Neuronal stem cell (in vitro differentiated cells): ENCODE results near the gene GMPR.

Experiments
- DNase-seq: peaks from one replicate; pipeline ENCODE4 v3.0.0-alpha.2; 2013; ENCODE audit warnings: low spot score
- H2AFZ ChIP-seq: one replicate; pipeline ENCODE4 v1.6.1; 2013; ENCODE audit warnings: mild to moderate bottlenecking, low read length, inconsistent platforms
- H2AK5ac ChIP-seq: 2 replicates; pipeline ENCODE4 v1.6.1; 2013; ENCODE audit warnings: low read depth, mild to moderate bottlenecking, inconsistent platforms, low read length, moderate library complexity, mixed read lengths
- H2BK120ac ChIP-seq: 2 replicates; pipeline ENCODE4 v1.6.1; 2013; ENCODE audit warnings: low read depth, mild to moderate bottlenecking, inconsistent platforms, low read length, moderate library complexity, mixed read lengths
- H2BK12ac ChIP-seq: one replicate; pipeline ENCODE4 v1.6.1; 2013; ENCODE audit warnings: low read length, inconsistent platforms
- H2BK15ac ChIP-seq: 2 replicates; pipeline ENCODE4 v1.6.1; 2013; ENCODE audit warnings: mild to moderate bottlenecking, low read length, inconsistent platforms, mixed read lengths
- H2BK5ac ChIP-seq: one replicate; pipeline ENCODE4 v1.6.1; 2013; ENCODE audit warnings: inconsistent platforms, mild to moderate bottlenecking, low read length, moderate library complexity
- H3K14ac ChIP-seq: one replicate; pipeline ENCODE4 v1.6.1; 2013; ENCODE audit warnings: low read length, inconsistent platforms
- H3K18ac ChIP-seq: 2 replicates; pipeline ENCODE4 v1.6.1; 2013; ENCODE audit warnings: low read length, inconsistent platforms
- H3K23ac ChIP-seq: 2 replicates; pipeline ENCODE4 v1.6.1; 2013; ENCODE audit warnings: low read depth, mild to moderate bottlenecking, mixed read lengths, low read length, inconsistent platforms; ENCODE audit not compliant: poor library complexity
- H3K27ac ChIP-seq: replicated peaks from 3 replicates; pipeline ENCODE4 v1.5.1; 2013; ENCODE audit warnings: low read length, inconsistent platforms
- H3K27me3 ChIP-seq, 3 experiments: 2 replicates each; pipeline ENCODE4 v1.6.1; 2013; ENCODE audit warnings: low read length in 3 of 3, mild to moderate bottlenecking in 2 of 3, inconsistent platforms in 1 of 3, low read depth in 1 of 3, mixed read lengths in 1 of 3, moderate library complexity in 1 of 3; ENCODE audit not compliant: control insufficient read depth in 3 of 3, insufficient read depth in 3 of 3
- H3K36me3 ChIP-seq, 2 donors: replicated peaks in 1 of 2; 2 replicates each; pipeline ENCODE4 v1.6.1; 2013; ENCODE audit warnings: low read length in 2 of 2; ENCODE audit not compliant: control insufficient read depth in 2 of 2, insufficient read depth in 2 of 2
- H3K4ac ChIP-seq: 2 replicates; pipeline ENCODE4 v1.6.1; 2013; ENCODE audit warnings: inconsistent platforms, mild to moderate bottlenecking, low read length, moderate library complexity
- H3K4me1 ChIP-seq, 2 donors: 1 replicate in 1 of 2; 2 replicates in 1 of 2; pipeline ENCODE4 v1.6.1; 2013; ENCODE audit warnings: low read length in 2 of 2, low read depth in 1 of 2; ENCODE audit not compliant: control insufficient read depth in 2 of 2, insufficient read depth in 1 of 2
- H3K4me2 ChIP-seq: one replicate; pipeline ENCODE4 v1.6.1; 2013; ENCODE audit warnings: mild to moderate bottlenecking, low read length, inconsistent platforms; ENCODE audit not compliant: insufficient read depth, poor library complexity, severe bottlenecking
- H3K4me3 ChIP-seq, 2 donors: 2 replicates each; pipeline ENCODE4 v1.5.1; 2013; ENCODE audit warnings: low read length in 2 of 2, mild to moderate bottlenecking in 2 of 2, inconsistent platforms in 1 of 2, moderate library complexity in 1 of 2
- H3K79me1 ChIP-seq: one replicate; pipeline ENCODE4 v1.6.1; 2013; ENCODE audit warnings: low read depth, mild to moderate bottlenecking, inconsistent platforms, low read length, moderate library complexity
- H3K9ac ChIP-seq: one replicate; pipeline ENCODE4 v1.6.1; 2013; ENCODE audit warnings: mild to moderate bottlenecking, low read depth, low read length, inconsistent platforms; ENCODE audit not compliant: poor library complexity
- H3K9me3 ChIP-seq, 2 donors: replicated peaks in 1 of 2; 2 replicates each; pipeline versions ENCODE3 to v1.6.1; 2013; ENCODE audit warnings: low read length in 2 of 2, mild to moderate bottlenecking in 2 of 2, inconsistent platforms in 1 of 2, low read depth in 1 of 2, mixed read lengths in 1 of 2, moderate library complexity in 1 of 2; ENCODE audit not compliant: control insufficient read depth in 2 of 2, insufficient read depth in 1 of 2
- H4K8ac ChIP-seq: one replicate; pipeline ENCODE4 v1.6.1; 2013; ENCODE audit warnings: low read depth, mild to moderate bottlenecking, inconsistent platforms, low read length, moderate library complexity
- H4K91ac ChIP-seq: one replicate; pipeline ENCODE4 v1.6.1; 2013; ENCODE audit warnings: low read length, low read depth, mild to moderate bottlenecking, inconsistent platforms; ENCODE audit not compliant: poor library complexity
- WGBS, 2 donors: extraction: QIAGEN DNeasy Blood & Tissue Kit; methylation state at CpG; one replicate each; pipeline ENCODE4 v1.1.7; 2013; ENCODE audit warnings: missing lambda C conversion rate in 2 of 2, mixed read lengths in 1 of 2; ENCODE audit not compliant: insufficient read length in 2 of 2, insufficient replicate concordance in 1 of 2; ENCODE audit errors: extremely low coverage in 2 of 2; 5-methylcytosine and 5-hydroxymethylcytosine counted together

GMPR gene

GRCh38 chr6:16228043-16228442 lies 10.3 kb upstream of the GMPR start:
- Histone ChIP-seq H2BK120ac (no peak overlapping the region), H3K4me2 (no peak overlapping the region), H2BK12ac (no peak overlapping the region), H3K27ac (no peak overlapping the region), H2AK5ac (no peak overlapping the region), H3K4me3 (no peak overlapping the region), H3K36me3 (no peaks in the 10 kb centered on the region), H2BK5ac (no peak overlapping the region), H3K79me1 (no peaks in the 10 kb centered on the region), H3K9ac (no peak overlapping the region), H3K27me3 (peaks cover 0 to 55% (median 0%) of the 10 kb centered on the region in 3 experiments), H4K91ac (no peak overlapping the region), H3K9me3 (no peaks in the 10 kb centered on the region), H2AFZ (no peak overlapping the region), H3K14ac (no peak overlapping the region), H3K4me1 (peaks cover 0 to 16% of the 10 kb centered on the region in 2 donors), H2BK15ac (no peak overlapping the region), H3K23ac (no peak overlapping the region), H3K18ac (no peak overlapping the region), H4K8ac (no peak overlapping the region), H3K4ac (no peak overlapping the region)
- no CpG with 5 or more reads among the region's 5 CpGs for WGBS, 2 donors
- DNase-seq = no peak

GRCh38 chr6:16228709-16229665 lies 9.4 kb upstream of the GMPR start:
- Histone ChIP-seq H3K27ac (no peak overlapping the region), H2BK120ac (no peak overlapping the region), H3K4me3 (no peak overlapping the region), H3K14ac (no peak overlapping the region), H3K36me3 (no peaks in the 10 kb centered on the region), H3K23ac (no peak overlapping the region), H3K9ac (no peak overlapping the region), H3K4me2 (no peak overlapping the region), H2BK12ac (no peak overlapping the region), H2AFZ (no peak overlapping the region), H3K79me1 (no peaks in the 10 kb centered on the region), H3K9me3 (no peaks in the 10 kb centered on the region), H2AK5ac (no peak overlapping the region), H4K91ac (no peak overlapping the region), H3K18ac (no peak overlapping the region), H3K27me3 (peaks cover 0 to 52% (median 0%) of the 10 kb centered on the region in 3 experiments), H3K4me1 (peaks cover 0 to 12% of the 10 kb centered on the region in 2 donors), H4K8ac (no peak overlapping the region), H2BK15ac (no peak overlapping the region), H3K4ac (no peak overlapping the region), H2BK5ac (no peak overlapping the region)
- no peak for DNase-seq
- no CpG with 5 or more reads among the region's 20 CpGs for WGBS, 2 donors

- peaks cover 0 to 10% of the 10 kb centered on the region in 2 donors for H3K4me1 ChIP-seq
- DNase-seq = no peak
- no peaks in the 10 kb centered on the region for H3K79me1 ChIP-seq
- no peak overlapping the region for H3K4ac ChIP-seq
- no peak overlapping the region for H2BK5ac ChIP-seq
- no peak overlapping the region for H3K23ac ChIP-seq
- H2BK12ac ChIP-seq = no peak overlapping the region
- H3K36me3 ChIP-seq = no peaks in the 10 kb centered on the region
- H3K18ac ChIP-seq = no peak overlapping the region
- H4K91ac ChIP-seq = no peak overlapping the region
- H3K4me3 ChIP-seq = no peak overlapping the region
- no peak overlapping the region for H2AFZ ChIP-seq
- peaks cover 0 to 50% (median 0%) of the 10 kb centered on the region in 3 experiments for H3K27me3 ChIP-seq
- no peak overlapping the region for H3K9ac ChIP-seq
- no peak overlapping the region for H2BK15ac ChIP-seq
- H4K8ac ChIP-seq = no peak overlapping the region
- no peak overlapping the region for H3K27ac ChIP-seq
- H2AK5ac ChIP-seq = no peak overlapping the region
- H3K9me3 ChIP-seq = no peaks in the 10 kb centered on the region
- H3K14ac ChIP-seq = no peak overlapping the region
- WGBS, 2 donors = no CpG with 5 or more reads among the region's 6 CpGs
- H2BK120ac ChIP-seq = no peak overlapping the region
- H3K4me2 ChIP-seq = no peak overlapping the region
Observed at GRCh38 chr6:16229700-16230099, 8.7 kb upstream of the GMPR start.

DNA sequence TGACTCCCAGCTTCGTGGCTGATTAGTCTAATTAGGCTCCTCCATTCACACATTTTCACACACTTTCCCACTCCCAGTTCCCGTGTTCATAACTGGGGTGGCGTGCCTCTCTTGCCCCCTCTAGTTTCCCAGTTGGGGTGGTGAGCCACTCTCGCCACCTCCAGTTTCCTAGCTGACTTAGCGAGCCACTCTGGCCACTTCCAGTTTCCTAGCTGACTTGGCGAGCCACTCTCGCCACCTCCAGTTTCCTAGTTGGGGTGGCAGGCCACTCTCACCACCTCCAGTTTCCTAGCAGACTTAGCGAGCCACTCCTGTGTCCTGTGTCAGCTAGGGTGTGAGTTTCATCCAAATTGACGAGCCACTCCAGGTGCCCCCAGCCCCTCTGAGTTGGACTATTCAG lies 7.4 kb upstream of the GMPR start:
- Histone ChIP-seq H2BK5ac (no peak overlapping the region), H3K4me3 (no peak overlapping the region), H3K4me2 (no peak overlapping the region), H2BK15ac (no peak overlapping the region), H3K23ac (no peak overlapping the region), H2AK5ac (peak overlapping the region; percentile 29), H3K79me1 (no peaks in the 10 kb centered on the region), H4K8ac (no peak overlapping the region), H3K4me1 (peaks cover 0 to 10% of the 10 kb centered on the region in 2 donors), H2BK12ac (no peak overlapping the region), H2BK120ac (no peak overlapping the region), H3K9ac (no peak overlapping the region), H3K27ac (no peak overlapping the region), H3K36me3 (no peaks in the 10 kb centered on the region), H4K91ac (no peak overlapping the region), H2AFZ (no peak overlapping the region), H3K4ac (no peak overlapping the region), H3K9me3 (no peaks in the 10 kb centered on the region), H3K18ac (no peak overlapping the region), H3K27me3 (peaks cover 0 to 61% (median 2%) of the 10 kb centered on the region in 3 experiments), H3K14ac (no peak overlapping the region)
- no peak for DNase-seq
- no CpG with 5 or more reads among the region's 9 CpGs for WGBS, 2 donors
